ENCODE measurements around the gene MYO18A. TPM values are rescaled to one million over a fixed set of nuclear protein-coding genes. Genes with fewer than 3 reads are reported as not detected.
A peak's percentile ranks its signal among the peaks of the same experiment; 100 is the strongest.

The MYO18A gene
- total RNA-seq, 1 donor from 2014 or later = 465 TPM

DNA sequence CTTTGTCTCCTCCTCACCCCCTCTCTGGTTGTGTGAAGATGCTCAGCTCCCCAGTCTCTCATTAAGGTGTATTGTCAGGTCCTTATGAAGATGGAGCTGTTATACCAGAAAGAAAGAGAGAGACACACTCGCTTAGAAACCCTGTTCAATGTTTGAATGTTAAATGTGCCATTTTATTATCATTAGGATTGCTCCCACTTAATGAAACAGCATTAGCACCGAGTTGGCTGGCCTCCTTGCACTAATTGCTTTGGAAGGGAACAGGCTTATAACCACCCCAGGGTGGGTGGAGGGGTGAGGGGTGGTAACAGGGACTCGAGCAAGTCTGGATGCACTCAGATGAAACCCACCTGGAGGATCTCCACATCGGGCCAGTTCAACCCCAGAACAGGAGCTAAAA lies 122.8 kb downstream of the MYO18A start:
- H3K4me3 Mint-ChIP-seq (ENCODE audit: unreplicated experiment) = no peak overlapping the region
- peaks cover 4% of the 10 kb centered on the region for H3K27me3 Mint-ChIP-seq (ENCODE audit: unreplicated experiment)
- no peaks in the 10 kb centered on the region for H3K36me3 Mint-ChIP-seq (ENCODE audit: unreplicated experiment)
- no peak for TF ChIP-seq CTCF (IDR thresholded peaks at IDR 0.05; ENCODE audit: partially characterized antibody, unreplicated experiment)
- no peak for DNase-seq
- H3K27ac Mint-ChIP-seq (ENCODE audit: unreplicated experiment) = no peak overlapping the region
- peaks cover 4% of the 10 kb centered on the region for H3K9me3 Mint-ChIP-seq (ENCODE audit: unreplicated experiment)
- peaks cover 34% of the 10 kb centered on the region for H3K4me1 Mint-ChIP-seq (ENCODE audit: low read depth, unreplicated experiment)

GRCh38 chr17:29054835-29055234 lies 125.4 kb downstream of the MYO18A start:
- H3K36me3 Mint-ChIP-seq (ENCODE audit: unreplicated experiment) = no peaks in the 10 kb centered on the region
- H3K9me3 Mint-ChIP-seq (ENCODE audit: unreplicated experiment) = peaks cover 2% of the 10 kb centered on the region
- H3K4me3 Mint-ChIP-seq (ENCODE audit: unreplicated experiment) = peak overlapping the region; percentile 28
- peaks cover 24% of the 10 kb centered on the region for H3K4me1 Mint-ChIP-seq (ENCODE audit: low read depth, unreplicated experiment)
- peaks cover 5% of the 10 kb centered on the region for H3K27me3 Mint-ChIP-seq (ENCODE audit: unreplicated experiment)
- H3K27ac Mint-ChIP-seq (ENCODE audit: unreplicated experiment) = no peak overlapping the region
- TF ChIP-seq CTCF (IDR thresholded peaks at IDR 0.05; ENCODE audit: partially characterized antibody, unreplicated experiment) = no peak
- DNase-seq = no peak

GRCh38 chr17:29051731-29052130 lies 128.5 kb downstream of the MYO18A start:
- Mint-ChIP-seq H3K36me3 (ENCODE audit: unreplicated experiment) (no peaks in the 10 kb centered on the region), H3K4me3 (ENCODE audit: unreplicated experiment) (no peak overlapping the region), H3K9me3 (ENCODE audit: unreplicated experiment) (peaks cover 3% of the 10 kb centered on the region), H3K27ac (ENCODE audit: unreplicated experiment) (no peak overlapping the region), H3K27me3 (ENCODE audit: unreplicated experiment) (peaks cover 10% of the 10 kb centered on the region), H3K4me1 (ENCODE audit: low read depth, unreplicated experiment) (peaks cover 32% of the 10 kb centered on the region)
- no peak for TF ChIP-seq CTCF (IDR thresholded peaks at IDR 0.05; ENCODE audit: partially characterized antibody, unreplicated experiment)
- DNase-seq = no peak

- H3K36me3 Mint-ChIP-seq (ENCODE audit: unreplicated experiment) = no peaks in the 10 kb centered on the region
- H3K4me1 Mint-ChIP-seq (ENCODE audit: low read depth, unreplicated experiment) = peaks cover 33% of the 10 kb centered on the region
- H3K27me3 Mint-ChIP-seq (ENCODE audit: unreplicated experiment) = peaks cover 10% of the 10 kb centered on the region
- H3K27ac Mint-ChIP-seq (ENCODE audit: unreplicated experiment) = no peak overlapping the region
- no peak overlapping the region for H3K4me3 Mint-ChIP-seq (ENCODE audit: unreplicated experiment)
- no peak for TF ChIP-seq CTCF (IDR thresholded peaks at IDR 0.05; ENCODE audit: partially characterized antibody, unreplicated experiment)
- peaks cover 5% of the 10 kb centered on the region for H3K9me3 Mint-ChIP-seq (ENCODE audit: unreplicated experiment)
- no peak for DNase-seq
Measured at GRCh38 chr17:29051194-29051593, 129.0 kb downstream of the MYO18A start.

DNA sequence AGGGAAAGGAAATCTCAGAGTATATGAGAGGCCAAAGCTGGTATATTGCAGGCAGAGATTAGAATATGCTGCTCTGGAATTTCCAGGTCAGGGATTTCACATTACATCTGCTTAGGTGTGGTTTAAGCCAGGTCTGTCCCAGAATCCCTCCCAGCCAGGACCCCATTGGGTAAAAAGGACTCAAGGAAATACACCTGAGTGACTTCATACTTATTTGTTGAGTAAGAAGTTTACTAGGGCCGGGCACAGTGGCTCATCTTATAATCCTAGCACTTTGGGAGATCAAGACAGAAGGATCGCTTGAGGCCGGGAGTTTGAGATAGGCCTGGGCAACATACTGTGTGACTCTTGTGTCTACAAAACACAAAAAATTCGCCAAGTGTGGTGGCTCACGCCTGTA lies 130.0 kb downstream of the MYO18A start:
- no peak overlapping the region for H3K4me3 Mint-ChIP-seq (ENCODE audit: unreplicated experiment)
- no peaks in the 10 kb centered on the region for H3K36me3 Mint-ChIP-seq (ENCODE audit: unreplicated experiment)
- H3K4me1 Mint-ChIP-seq (ENCODE audit: low read depth, unreplicated experiment) = peaks cover 40% of the 10 kb centered on the region
- peaks cover 5% of the 10 kb centered on the region for H3K9me3 Mint-ChIP-seq (ENCODE audit: unreplicated experiment)
- peaks cover 10% of the 10 kb centered on the region for H3K27me3 Mint-ChIP-seq (ENCODE audit: unreplicated experiment)
- no peak overlapping the region for H3K27ac Mint-ChIP-seq (ENCODE audit: unreplicated experiment)
- no peak for DNase-seq
- TF ChIP-seq CTCF (IDR thresholded peaks at IDR 0.05; ENCODE audit: partially characterized antibody, unreplicated experiment) = no peak

All from glutamatergic neuron (in vitro differentiated cells).